Colonic mucosa (tissue), 4 donors: ENCODE results near the gene KXD1. TPM values are rescaled to one million over a fixed set of nuclear protein-coding genes. Genes with fewer than 3 reads are reported as not detected.

Experiments used
- DNase-seq: peaks from one replicate; pipeline ENCODE4 v3.0.0-alpha.2; 2020
- H3K27ac ChIP-seq: fragments of 200-600 bp; one replicate; pipeline ENCODE4 v1.8.0; 2021
- H3K27me3 ChIP-seq: fragments of 200-600 bp; one replicate; pipeline ENCODE4 v1.8.0; 2021
- H3K36me3 ChIP-seq: fragments of 200-600 bp; one replicate; pipeline ENCODE4 v1.8.0; 2021
- H3K4me1 ChIP-seq: fragments of 200-600 bp; one replicate; pipeline ENCODE4 v1.8.0; 2021; ENCODE audit warnings: mild to moderate bottlenecking
- H3K4me3 ChIP-seq: fragments of 200-600 bp; one replicate; pipeline ENCODE4 v1.8.0; 2021
- H3K9ac ChIP-seq, 2 donors: one replicate each; pipeline ENCODE4 v1.7.0; 2013; ENCODE audit warnings: control low read depth in 2 of 2, low read depth in 2 of 2, low read length in 2 of 2
- H3K9me3 ChIP-seq: fragments of 200-600 bp; one replicate; pipeline ENCODE4 v1.8.0; 2021
- CTCF ChIP-seq: fragments of 200-600 bp; IDR thresholded peaks from one replicate; pipeline ENCODE4 v1.8.0; 2022; ENCODE audit warnings: antibody characterized with exemption, mild to moderate bottlenecking
- intact Hi-C: fragments of 100-400 bp; cut with DNase I; formaldehyde crosslinking; loops from one replicate; pipeline ENCODE4 v1.14.1; 2022
- total RNA-seq, 2 donors: library from RNA; stranded (reverse); fragmentation: NEBNext Ultra II Directional in 1 of 2; extraction: Animal tissue kit (Norgen Biotek cat#: 25700) in 1 of 2; gene quantifications; one replicate each; pipeline ENCODE4 v1.2.1, GENCODE V29; 2021
- donor health status: healthy.
- donor health status: DM: no; HTN: no; CAD: no.
- donor health status: DM: no; HTN: no; CAD: no.

The KXD1 gene
- total RNA-seq, 2 donors from 2014 or later: 66.8 to 80.4 TPM

GRCh38 chr19:18571564-18572344 lies 14.1 kb downstream of the KXD1 start, which contains the start of gene UBA52:
Gene UBA52 (plus strand): TSS chr19:18571857. CDS start chr19:18573301, 1,444 bp downstream.
- intact Hi-C loops: no loop called here

GRCh38 chr19:18574691-18575291 lies 17.1 kb downstream of the KXD1 start:
- TF ChIP-seq CTCF: no peak
- Histone ChIP-seq H3K9ac (no peak overlapping the region), H3K4me1 (peaks cover 14% of the 10 kb centered on the region), H3K9me3 (no peaks in the 10 kb centered on the region), H3K27ac (no peak overlapping the region), H3K27me3 (no peaks in the 10 kb centered on the region), H3K4me3 (no peak overlapping the region), H3K36me3 (peaks cover 3% of the 10 kb centered on the region)
- intact Hi-C loops: no loop called here
- no peak for DNase-seq

More at GRCh38 chr19:18571564-18572344, 14.1 kb downstream of the KXD1 start, which contains the start of gene UBA52:
- Histone ChIP-seq H3K27ac (peak within 1 kb of the TSS; percentile 46), H3K9me3 (no peaks in the 10 kb centered on the region), H3K27me3 (no peaks in the 10 kb centered on the region), H3K4me1 (peaks cover 14% of the 10 kb centered on the region), H3K36me3 (peaks cover 3% of the 10 kb centered on the region), H3K9ac (peak within 1 kb of the TSS; percentile 94), H3K4me3 (peak within 1 kb of the TSS; percentile 61)
- no peak for TF ChIP-seq CTCF
- DNase-seq: peak; percentile 99

GRCh38 chr19:18576383-18576782 lies 18.7 kb downstream of the KXD1 start:
- Histone ChIP-seq H3K27ac (no peak overlapping the region), H3K4me1 (peaks cover 14% of the 10 kb centered on the region), H3K27me3 (no peaks in the 10 kb centered on the region), H3K9me3 (no peaks in the 10 kb centered on the region), H3K36me3 (peaks cover 3% of the 10 kb centered on the region), H3K9ac (no peak overlapping the region), H3K4me3 (no peak overlapping the region)
- TF ChIP-seq CTCF: no peak
- no peak for DNase-seq
- intact Hi-C loops: no loop called here

- no peak overlapping the region for H3K4me3 ChIP-seq
- no peaks in the 10 kb centered on the region for H3K9me3 ChIP-seq
- no peak overlapping the region for H3K27ac ChIP-seq
- intact Hi-C loops: no loop called here
- peaks cover 14% of the 10 kb centered on the region for H3K4me1 ChIP-seq
- H3K27me3 ChIP-seq: no peaks in the 10 kb centered on the region
- no peak for DNase-seq
- no peak for TF ChIP-seq CTCF
- peaks cover 3% of the 10 kb centered on the region for H3K36me3 ChIP-seq
- H3K9ac ChIP-seq: no peak overlapping the region
Observed at GRCh38 chr19:18577365-18577914, 19.8 kb downstream of the KXD1 start.

- Histone ChIP-seq H3K4me3 (no peak overlapping the region), H3K27me3 (no peaks in the 10 kb centered on the region), H3K9me3 (no peaks in the 10 kb centered on the region), H3K4me1 (no peaks in the 10 kb centered on the region), H3K27ac (no peak overlapping the region), H3K9ac (no peak overlapping the region), H3K36me3 (no peaks in the 10 kb centered on the region)
- intact Hi-C loops: no loop called here
- no peak for TF ChIP-seq CTCF
- DNase-seq: no peak
Observed at GRCh38 chr19:18580311-18580710, 22.6 kb downstream of the KXD1 start.
